ENCODE results near the gene HSPA8. TPM values are rescaled to one million over a fixed set of nuclear protein-coding genes. Genes with fewer than 3 reads are reported as not detected.

HSPA8 gene
- total RNA-seq, 2 donors from 2014 or later: 799 to 842 TPM

GRCh38 chr11:123018702-123019101 is 43.2 kb downstream of the HSPA8 start:
- H3K9me3 ChIP-seq: no peaks in the 10 kb centered on the region
- H3K36me3 ChIP-seq: no peaks in the 10 kb centered on the region
- 82% methylated on average over 9 of the region's 9 CpGs for WGBS
- TF ChIP-seq POLR2AphosphoS5 (IDR thresholded peaks at IDR 0.05): no peak
- H3K27me3 ChIP-seq (replicated peaks; ENCODE audit: insufficient read depth): no peaks in the 10 kb centered on the region
- H3K4me3 ChIP-seq: no peak overlapping the region
- intact Hi-C loops (cut with DNase I): no loop called here
- no peak for DNase-seq (ENCODE audit: low spot score)
- H3K27ac ChIP-seq: no peak overlapping the region
- H3K4me1 ChIP-seq (replicated peaks): no peaks in the 10 kb centered on the region

DNA sequence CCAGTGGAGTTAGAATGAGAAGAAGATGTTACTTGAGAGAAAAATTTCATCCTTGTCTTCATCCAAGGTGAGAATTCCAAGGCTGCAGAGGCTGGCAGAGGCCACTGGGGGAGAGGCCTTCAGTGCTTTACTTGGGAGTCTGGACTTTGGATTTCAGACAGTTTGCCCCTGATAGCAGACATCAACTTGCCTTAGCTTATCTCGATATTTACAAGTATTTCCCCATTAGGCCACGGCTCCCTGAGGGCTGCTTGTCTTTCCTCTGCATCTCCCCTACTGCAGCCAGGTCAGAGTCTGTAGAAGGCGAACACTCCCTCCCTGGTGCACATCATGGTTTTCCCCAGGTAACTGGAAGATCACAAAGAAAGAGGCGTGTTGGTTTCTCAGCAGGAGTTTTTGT is 50.4 kb downstream of the HSPA8 start:
- H3K9me3 ChIP-seq: no peaks in the 10 kb centered on the region
- intact Hi-C loops (cut with DNase I): no loop called here
- H3K27ac ChIP-seq: no peak overlapping the region
- no peaks in the 10 kb centered on the region for H3K27me3 ChIP-seq (replicated peaks; ENCODE audit: insufficient read depth)
- no peak for TF ChIP-seq POLR2AphosphoS5 (IDR thresholded peaks at IDR 0.05)
- no peak for TF ChIP-seq POLR2A (IDR thresholded peaks at IDR 0.05)
- TF ChIP-seq, protein P1, sequence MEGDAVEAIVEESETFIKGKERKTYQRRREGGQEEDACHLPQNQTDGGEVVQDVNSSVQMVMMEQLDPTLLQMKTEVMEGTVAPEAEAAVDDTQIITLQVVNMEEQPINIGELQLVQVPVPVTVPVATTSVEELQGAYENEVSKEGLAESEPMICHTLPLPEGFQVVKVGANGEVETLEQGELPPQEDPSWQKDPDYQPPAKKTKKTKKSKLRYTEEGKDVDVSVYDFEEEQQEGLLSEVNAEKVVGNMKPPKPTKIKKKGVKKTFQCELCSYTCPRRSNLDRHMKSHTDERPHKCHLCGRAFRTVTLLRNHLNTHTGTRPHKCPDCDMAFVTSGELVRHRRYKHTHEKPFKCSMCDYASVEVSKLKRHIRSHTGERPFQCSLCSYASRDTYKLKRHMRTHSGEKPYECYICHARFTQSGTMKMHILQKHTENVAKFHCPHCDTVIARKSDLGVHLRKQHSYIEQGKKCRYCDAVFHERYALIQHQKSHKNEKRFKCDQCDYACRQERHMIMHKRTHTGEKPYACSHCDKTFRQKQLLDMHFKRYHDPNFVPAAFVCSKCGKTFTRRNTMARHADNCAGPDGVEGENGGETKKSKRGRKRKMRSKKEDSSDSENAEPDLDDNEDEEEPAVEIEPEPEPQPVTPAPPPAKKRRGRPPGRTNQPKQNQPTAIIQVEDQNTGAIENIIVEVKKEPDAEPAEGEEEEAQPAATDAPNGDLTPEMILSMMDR (IDR thresholded peaks at IDR 0.05): no peak
- no peaks in the 10 kb centered on the region for H3K36me3 ChIP-seq
- DNase-seq (ENCODE audit: low spot score): no peak
- no peaks in the 10 kb centered on the region for H3K4me1 ChIP-seq (replicated peaks)
- 70% methylated on average over 4 of the region's 4 CpGs for WGBS
- no peak overlapping the region for H3K4me3 ChIP-seq

Small RNA genes lying within 50 kb of the gene (small RNA-seq; reads per million reads assigned to genes)
- gene RPL31P47 (0 reads per million in 2 donors), gene SNORD14C (0 reads per million in 2 donors), gene SNORD14D (0 reads per million in 2 donors), gene SNORD14E (102 to 173 reads per million in 2 donors)

Other genes with a start within 250 kb of the HSPA8 start
- under 1 TPM in 1 of 2 donors, not detected in 1; 0.34 TPM for gene CRTAM, start 223.6 kb downstream of the HSPA8 start, total RNA-seq
- 10 to 100 TPM in 1 of 2 donors, 1 to 10 TPM in 1; 4.5 to 10.9 TPM for gene JHY, start 179.4 kb downstream of the HSPA8 start, total RNA-seq
- gene BSX, start 80.3 kb downstream of the HSPA8 start, total RNA-seq: not detected
- 10 to 100 TPM in 1 of 2 donors, 1 to 10 TPM in 1; 5.0 to 10.7 TPM for gene CLMP, start 133.1 kb upstream of the HSPA8 start, total RNA-seq